Hematopoietic multipotent progenitor cell treated with erythropoietin and hydrocortisone succinate and interleukin-3 and kit ligand, for 15 days (in vitro differentiated cells): ENCODE data around the gene ALK.
"Not testable (repeated sequence)": the region's sequence is repeated elsewhere in the genome, so short reads cannot be mapped to it uniquely, and the experiment has no call there.

ENCODE experiments used
- DNase-seq: peaks from one replicate; pipeline ENCODE4 v3.0.0-alpha.2; 2015; ENCODE audit warnings: low spot score

Gene ALK

GRCh38 chr2:29246383-29247300 lies 674.7 kb downstream of the ALK start:
- no peak for DNase-seq

- DNase-seq: no peak
Observed at GRCh38 chr2:29245742-29246382, 675.5 kb downstream of the ALK start.

- not testable (repeated sequence) for DNase-seq
Observed at GRCh38 chr2:29245035-29245741, 676.2 kb downstream of the ALK start.

- DNase-seq: no peak
Observed at GRCh38 chr2:29242621-29243375, 678.6 kb downstream of the ALK start.

- no peak for DNase-seq
Observed at GRCh38 chr2:29241955-29242565, 679.3 kb downstream of the ALK start.

- DNase-seq: no peak
Observed at GRCh38 chr2:29241341-29241740, 680.0 kb downstream of the ALK start.

- no peak for DNase-seq
Observed at GRCh38 chr2:29240601-29241000, 680.8 kb downstream of the ALK start.

GRCh38 chr2:29239209-29239960 lies 682.0 kb downstream of the ALK start:
- no peak for DNase-seq

- no peak for DNase-seq
Observed at GRCh38 chr2:29238497-29238896, 682.9 kb downstream of the ALK start.

GRCh38 chr2:29236074-29236473 lies 685.3 kb downstream of the ALK start:
- DNase-seq: no peak

- no peak for DNase-seq
Observed at GRCh38 chr2:29235411-29235810, 686.0 kb downstream of the ALK start.

GRCh38 chr2:29233428-29233827 lies 688.0 kb downstream of the ALK start:
- no peak for DNase-seq

GRCh38 chr2:29232041-29232440 lies 689.3 kb downstream of the ALK start:
- no peak for DNase-seq

- DNase-seq: no peak
Observed at GRCh38 chr2:29229640-29230039, 691.7 kb downstream of the ALK start.

- no peak for DNase-seq
Observed at GRCh38 chr2:29228947-29229346, 692.4 kb downstream of the ALK start.

- DNase-seq: no peak
Observed at GRCh38 chr2:29227935-29228675, 693.3 kb downstream of the ALK start.

GRCh38 chr2:29226808-29227207 lies 694.6 kb downstream of the ALK start:
- no peak for DNase-seq

- no peak for DNase-seq
Observed at GRCh38 chr2:29226375-29226774, 695.0 kb downstream of the ALK start.

GRCh38 chr2:29225814-29226213 lies 695.6 kb downstream of the ALK start:
- no peak for DNase-seq
